Measurements from ENCODE around the gene PNPT1.
"Not testable (repeated sequence)": the region's sequence is repeated elsewhere in the genome, so short reads cannot be mapped to it uniquely, and the experiment has no call there.

PNPT1 gene

GRCh38 chr2:55693181-55694125, at the start of gene PNPT1:
Gene PNPT1 (minus strand): TSS chr2:55693844. CDS start chr2:55693823, 21 bp downstream.
- DNase-seq (ENCODE audit: low read depth in 3 of 3): peak; percentile 85 to 92 (median 89)

GRCh38 chr2:55742996-55743395, 49.4 kb upstream of the PNPT1 start:
- DNase-seq (ENCODE audit: low read depth in 3 of 3): no peak

GRCh38 chr2:55736019-55736536, 42.4 kb upstream of the PNPT1 start:
- not testable (repeated sequence) for DNase-seq (ENCODE audit: low read depth in 3 of 3)

- no peak for DNase-seq (ENCODE audit: low read depth in 3 of 3)
Measured at GRCh38 chr2:55734726-55735125, 41.1 kb upstream of the PNPT1 start.

GRCh38 chr2:55733335-55733734, 39.7 kb upstream of the PNPT1 start:
- no peak for DNase-seq (ENCODE audit: low read depth in 3 of 3)

- no peak for DNase-seq (ENCODE audit: low read depth in 3 of 3)
Measured at GRCh38 chr2:55732854-55733253, 39.2 kb upstream of the PNPT1 start.

GRCh38 chr2:55729136-55729685, 35.6 kb upstream of the PNPT1 start:
- no peak for DNase-seq (ENCODE audit: low read depth in 3 of 3)

- DNase-seq (ENCODE audit: low read depth in 3 of 3): no peak
Measured at GRCh38 chr2:55721596-55722215, 28.1 kb upstream of the PNPT1 start.

- DNase-seq (ENCODE audit: low read depth in 3 of 3): no peak
Measured at GRCh38 chr2:55720417-55720816, 26.8 kb upstream of the PNPT1 start.

- no peak for DNase-seq (ENCODE audit: low read depth in 3 of 3)
Measured at GRCh38 chr2:55719852-55720251, 26.2 kb upstream of the PNPT1 start.

- DNase-seq (ENCODE audit: low read depth in 3 of 3): peak; percentile 10 to 57 (median 13)
Measured at GRCh38 chr2:55718165-55719008, 24.7 kb upstream of the PNPT1 start.

- no peak for DNase-seq (ENCODE audit: low read depth in 3 of 3)
Measured at GRCh38 chr2:55715626-55716025, 22.0 kb upstream of the PNPT1 start.

GRCh38 chr2:55715178-55715577, 21.5 kb upstream of the PNPT1 start:
- DNase-seq (ENCODE audit: low read depth in 3 of 3): not testable (repeated sequence)

GRCh38 chr2:55712477-55713060, 18.9 kb upstream of the PNPT1 start:
- DNase-seq (ENCODE audit: low read depth in 3 of 3): no peak

GRCh38 chr2:55710025-55710424, 16.4 kb upstream of the PNPT1 start:
- DNase-seq (ENCODE audit: low read depth in 3 of 3): no peak

- no peak for DNase-seq (ENCODE audit: low read depth in 3 of 3)
Measured at GRCh38 chr2:55707751-55708150, 14.1 kb upstream of the PNPT1 start.

- DNase-seq (ENCODE audit: low read depth in 3 of 3): not testable (repeated sequence)
Measured at GRCh38 chr2:55706258-55706657, 12.6 kb upstream of the PNPT1 start.

GRCh38 chr2:55705027-55705653, 11.5 kb upstream of the PNPT1 start:
- no peak for DNase-seq (ENCODE audit: low read depth in 3 of 3)

GRCh38 chr2:55703350-55703749, 9.7 kb upstream of the PNPT1 start:
- DNase-seq (ENCODE audit: low read depth in 3 of 3): no peak

GRCh38 chr2:55692740-55693139, 904 bp downstream of the PNPT1 start:
- DNase-seq (ENCODE audit: low read depth in 3 of 3): not testable (repeated sequence)

- no peak for DNase-seq (ENCODE audit: low read depth in 3 of 3)
Measured at GRCh38 chr2:55672630-55673029, 21.0 kb downstream of the PNPT1 start.
